OCI-LY1 (cell line): ENCODE results near the gene COL23A1.

Experiments used
- H2AFZ ChIP-seq: fragments of 200-600 bp; sonication (generic), shearing (Covaris generic); 2 replicates; pipeline ENCODE4 v1.6.0; 2014; ENCODE audit warnings: antibody characterized with exemption, mild to moderate bottlenecking, low read length
- H3F3A ChIP-seq: fragments of 200-600 bp; sonication (generic), shearing (Covaris generic); 2 replicates; pipeline ENCODE4 v1.6.0; 2014; ENCODE audit warnings: mild to moderate bottlenecking, antibody characterized with exemption, low read length, moderate library complexity; ENCODE audit not compliant: insufficient read depth
- H3K27ac ChIP-seq: fragments of 200-600 bp; sonication (generic); 2 replicates; pipeline ENCODE4 v1.5.1; 2014; ENCODE audit warnings: low read length, mixed run types, mild to moderate bottlenecking, low read depth; ENCODE audit not compliant: poor library complexity, severe bottlenecking
- H3K27me3 ChIP-seq: fragments of 200-600 bp; sonication (generic); 2 replicates; pipeline ENCODE4 v1.6.0; 2014; ENCODE audit warnings: antibody characterized with exemption, mild to moderate bottlenecking, low read length, moderate library complexity; ENCODE audit not compliant: insufficient read depth
- H3K36me3 ChIP-seq: fragments of 200-600 bp; sonication (generic); 2 replicates; pipeline ENCODE4 v1.6.1; 2014; ENCODE audit warnings: mild to moderate bottlenecking, antibody characterized with exemption, low read length, moderate library complexity, mixed read lengths; ENCODE audit not compliant: insufficient read depth
- H3K4me1 ChIP-seq: fragments of 200-600 bp; sonication (generic); 2 replicates; pipeline ENCODE4 v1.5.1; 2014; ENCODE audit warnings: mild to moderate bottlenecking, low read length, moderate library complexity; ENCODE audit not compliant: insufficient read depth, severe bottlenecking
- H3K4me2 ChIP-seq: fragments of 200-600 bp; sonication (generic), shearing (Covaris generic); 2 replicates; pipeline ENCODE4 v1.6.1; 2014; ENCODE audit warnings: low read length
- H3K4me3 ChIP-seq: fragments of 200-600 bp; sonication (generic); 2 replicates; pipeline ENCODE4 v1.5.1; 2014; ENCODE audit warnings: low read length, low read depth, mild to moderate bottlenecking, mixed read lengths; ENCODE audit not compliant: poor library complexity, severe bottlenecking
- H3K79me2 ChIP-seq: fragments of 200-600 bp; shearing (Covaris generic); 2 replicates; pipeline ENCODE4 v1.6.1; 2016; ENCODE audit warnings: mixed run types, low read length, mixed read lengths; ENCODE audit not compliant: insufficient read depth
- H3K9ac ChIP-seq: fragments of 200-600 bp; sonication (generic), shearing (Covaris generic); 2 replicates; pipeline ENCODE4 v1.6.1; 2014; ENCODE audit warnings: mild to moderate bottlenecking, low read length, mixed read lengths
- H3K9me2 ChIP-seq: fragments of 200-600 bp; sonication (generic), shearing (Covaris generic); 2 replicates; pipeline ENCODE4 v1.6.1; 2014; ENCODE audit warnings: low read depth, mild to moderate bottlenecking, low read length, mixed read lengths
- H3K9me3 ChIP-seq: fragments of 200-600 bp; shearing (Covaris generic); 2 replicates; pipeline ENCODE4 v1.6.1; 2014; ENCODE audit warnings: low read length, mixed read lengths
- H4K20me1 ChIP-seq: fragments of 200-600 bp; sonication (generic), shearing (Covaris generic); 2 replicates; pipeline ENCODE4 v1.6.0; 2016; ENCODE audit warnings: mild to moderate bottlenecking, low read length; ENCODE audit not compliant: insufficient read depth
- CTCF ChIP-seq: fragments of 200-600 bp; sonication (generic), shearing (Covaris generic); IDR thresholded peaks from 2 replicates; pipeline ENCODE4 v1.5.1; 2017; ENCODE audit warnings: mild to moderate bottlenecking, antibody characterized with exemption, low read length, moderate library complexity, mixed read lengths
- EZH2 ChIP-seq: fragments of 200-600 bp; sonication (generic), shearing (Covaris generic); IDR thresholded peaks from 2 replicates; pipeline ENCODE4 v1.8.0; 2017; ENCODE audit warnings: borderline replicate concordance, mixed run types, mild to moderate bottlenecking, antibody characterized with exemption, low read length, moderate library complexity, mixed read lengths

Gene COL23A1

GRCh38 chr5:178272591-178272990 is 317.6 kb downstream of the COL23A1 start:
- Histone ChIP-seq H3K9me2 (no peaks in the 10 kb centered on the region), H3K9ac (no peak overlapping the region), H3K4me3 (no peak overlapping the region), H3K79me2 (no peaks in the 10 kb centered on the region), H4K20me1 (no peaks in the 10 kb centered on the region), H3F3A (no peaks in the 10 kb centered on the region), H3K4me1 (no peaks in the 10 kb centered on the region), H2AFZ (no peak overlapping the region), H3K27me3 (peaks cover 5% of the 10 kb centered on the region), H3K36me3 (no peaks in the 10 kb centered on the region), H3K9me3 (no peaks in the 10 kb centered on the region), H3K4me2 (no peak overlapping the region), H3K27ac (no peak overlapping the region)
- TF ChIP-seq EZH2 (no peak), CTCF (no peak)

- no peaks in the 10 kb centered on the region for H4K20me1 ChIP-seq
- no peak overlapping the region for H3K9ac ChIP-seq
- H2AFZ ChIP-seq: no peak overlapping the region
- H3K79me2 ChIP-seq: no peaks in the 10 kb centered on the region
- H3F3A ChIP-seq: no peaks in the 10 kb centered on the region
- no peaks in the 10 kb centered on the region for H3K36me3 ChIP-seq
- H3K9me2 ChIP-seq: no peaks in the 10 kb centered on the region
- H3K4me1 ChIP-seq: no peaks in the 10 kb centered on the region
- no peaks in the 10 kb centered on the region for H3K9me3 ChIP-seq
- no peak overlapping the region for H3K27ac ChIP-seq
- H3K4me3 ChIP-seq: no peak overlapping the region
- no peak for TF ChIP-seq EZH2
- no peak for TF ChIP-seq CTCF
- H3K27me3 ChIP-seq: peaks cover 5% of the 10 kb centered on the region
- H3K4me2 ChIP-seq: no peak overlapping the region
These were observed 318.3 kb downstream of the COL23A1 start for GRCh38 chr5:178271726-178272479.

- no peaks in the 10 kb centered on the region for H3K9me2 ChIP-seq
- no peak overlapping the region for H2AFZ ChIP-seq
- no peaks in the 10 kb centered on the region for H4K20me1 ChIP-seq
- H3K9me3 ChIP-seq: no peaks in the 10 kb centered on the region
- no peak for TF ChIP-seq CTCF
- TF ChIP-seq EZH2: no peak
- peaks cover 5% of the 10 kb centered on the region for H3K27me3 ChIP-seq
- H3K4me2 ChIP-seq: no peak overlapping the region
- H3K4me1 ChIP-seq: no peaks in the 10 kb centered on the region
- no peak overlapping the region for H3K27ac ChIP-seq
- H3K9ac ChIP-seq: no peak overlapping the region
- no peaks in the 10 kb centered on the region for H3K36me3 ChIP-seq
- H3K4me3 ChIP-seq: no peak overlapping the region
- no peaks in the 10 kb centered on the region for H3F3A ChIP-seq
- no peaks in the 10 kb centered on the region for H3K79me2 ChIP-seq
These were observed 319.0 kb downstream of the COL23A1 start for GRCh38 chr5:178271231-178271630.
